SH-SY5Y (cell line): ENCODE measurements around the gene KLHL26.

ENCODE experiments used
- GATA2 ChIP-seq: IDR thresholded peaks from 2 replicates; pipeline ENCODE4 v1.6.1; 2011; ENCODE audit warnings: mild to moderate bottlenecking, low read depth, low read length
- GATA3 ChIP-seq: IDR thresholded peaks from 2 replicates; pipeline ENCODE4 v1.6.1; 2011; ENCODE audit warnings: low read depth, mild to moderate bottlenecking, low read length, moderate library complexity

GRCh38 chr19:18610245-18610555, 26.6 kb upstream of the KLHL26 start:
- TF ChIP-seq GATA2, result no peak
- no peak for TF ChIP-seq GATA3
